Measurements from ENCODE around the gene IRAK2.

IRAK2 gene

DNA sequence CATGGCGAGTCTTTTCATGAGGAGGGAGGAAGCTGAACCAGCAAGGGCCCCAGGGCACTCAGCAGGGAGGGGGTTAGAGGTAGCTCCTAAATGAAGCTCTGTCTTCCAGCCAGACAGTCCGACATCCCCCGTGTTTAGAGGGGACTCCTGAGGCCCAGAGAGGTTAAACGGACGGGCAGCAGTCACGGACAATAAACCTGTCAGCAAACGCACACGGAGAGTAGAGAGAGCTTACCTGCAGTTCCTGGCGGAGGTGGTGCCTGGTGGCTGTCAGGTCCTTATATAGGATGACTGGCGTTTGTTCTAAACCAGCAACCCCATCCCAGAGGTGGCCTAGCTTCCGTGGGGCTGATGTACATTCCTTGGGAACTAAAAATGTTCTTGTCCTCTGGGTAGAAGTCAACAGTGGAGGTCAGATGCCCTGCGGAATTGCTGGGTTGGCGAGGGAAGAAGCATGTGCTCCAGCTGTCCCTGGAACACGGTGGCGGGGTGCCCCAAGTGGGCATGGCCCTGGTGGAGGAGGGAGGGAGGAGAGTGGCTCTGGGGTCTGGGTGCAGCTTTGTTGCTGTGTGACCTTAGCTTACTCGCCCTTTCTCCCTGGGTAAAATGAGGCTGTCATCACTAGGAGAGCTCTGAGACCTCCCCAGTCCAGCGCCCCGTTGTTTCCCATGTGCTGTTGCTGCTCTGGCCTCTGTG, 125.9 kb downstream of the IRAK2 start:
- no peak for DNase-seq (ENCODE audit: extremely low spot score)
- TF ChIP-seq, protein P1, sequence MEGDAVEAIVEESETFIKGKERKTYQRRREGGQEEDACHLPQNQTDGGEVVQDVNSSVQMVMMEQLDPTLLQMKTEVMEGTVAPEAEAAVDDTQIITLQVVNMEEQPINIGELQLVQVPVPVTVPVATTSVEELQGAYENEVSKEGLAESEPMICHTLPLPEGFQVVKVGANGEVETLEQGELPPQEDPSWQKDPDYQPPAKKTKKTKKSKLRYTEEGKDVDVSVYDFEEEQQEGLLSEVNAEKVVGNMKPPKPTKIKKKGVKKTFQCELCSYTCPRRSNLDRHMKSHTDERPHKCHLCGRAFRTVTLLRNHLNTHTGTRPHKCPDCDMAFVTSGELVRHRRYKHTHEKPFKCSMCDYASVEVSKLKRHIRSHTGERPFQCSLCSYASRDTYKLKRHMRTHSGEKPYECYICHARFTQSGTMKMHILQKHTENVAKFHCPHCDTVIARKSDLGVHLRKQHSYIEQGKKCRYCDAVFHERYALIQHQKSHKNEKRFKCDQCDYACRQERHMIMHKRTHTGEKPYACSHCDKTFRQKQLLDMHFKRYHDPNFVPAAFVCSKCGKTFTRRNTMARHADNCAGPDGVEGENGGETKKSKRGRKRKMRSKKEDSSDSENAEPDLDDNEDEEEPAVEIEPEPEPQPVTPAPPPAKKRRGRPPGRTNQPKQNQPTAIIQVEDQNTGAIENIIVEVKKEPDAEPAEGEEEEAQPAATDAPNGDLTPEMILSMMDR (IDR thresholded peaks at IDR 0.05; ENCODE audit: control extremely low read depth, extremely low read depth, low read depth, missing control alignments) = no peak
- POLR2A ChIA-PET = interaction anchor here (0.9 to 1.4 kb wide), 3 partner anchors 26 to 161 kb away, joined by 3 read pairs; partner anchors contain the start of gene TATDN2
- CTCF ChIA-PET = interaction anchor here (1.1 to 2.1 kb wide), 3 partner anchors 25 to 358 kb away, joined by 3 to 8 read pairs (median 3); no protein-coding TSS in a partner anchor

DNA sequence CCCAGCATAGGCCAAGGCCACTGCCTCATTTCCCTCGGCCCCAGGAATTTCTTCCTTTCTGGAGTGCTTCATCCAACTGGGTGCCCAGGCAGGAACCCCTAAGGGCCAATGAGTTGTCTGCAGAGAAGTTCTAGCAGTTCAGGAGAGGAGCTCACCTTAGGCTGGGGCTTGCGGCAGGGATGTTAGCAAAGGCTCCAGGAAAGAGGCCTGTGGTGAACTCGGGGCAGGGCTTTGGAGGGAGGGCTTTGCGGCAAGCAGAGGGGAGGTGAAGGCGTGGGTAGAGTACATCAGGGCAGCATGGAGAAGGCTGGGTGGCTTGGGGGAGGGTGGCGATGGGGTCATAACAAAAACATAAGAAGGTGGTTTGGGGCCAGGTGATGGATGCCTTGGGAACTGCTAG, 126.9 kb downstream of the IRAK2 start:
- TF ChIP-seq, protein P1 (IDR thresholded peaks at IDR 0.05; ENCODE audit: control extremely low read depth, extremely low read depth, low read depth, missing control alignments) = no peak
- POLR2A ChIA-PET = no interaction called here
- CTCF ChIA-PET = interaction anchor here (2.8 kb wide), 1 partner anchor 28 kb away, joined by 11 read pairs; no protein-coding TSS in a partner anchor
- DNase-seq (ENCODE audit: extremely low spot score) = no peak

DNA sequence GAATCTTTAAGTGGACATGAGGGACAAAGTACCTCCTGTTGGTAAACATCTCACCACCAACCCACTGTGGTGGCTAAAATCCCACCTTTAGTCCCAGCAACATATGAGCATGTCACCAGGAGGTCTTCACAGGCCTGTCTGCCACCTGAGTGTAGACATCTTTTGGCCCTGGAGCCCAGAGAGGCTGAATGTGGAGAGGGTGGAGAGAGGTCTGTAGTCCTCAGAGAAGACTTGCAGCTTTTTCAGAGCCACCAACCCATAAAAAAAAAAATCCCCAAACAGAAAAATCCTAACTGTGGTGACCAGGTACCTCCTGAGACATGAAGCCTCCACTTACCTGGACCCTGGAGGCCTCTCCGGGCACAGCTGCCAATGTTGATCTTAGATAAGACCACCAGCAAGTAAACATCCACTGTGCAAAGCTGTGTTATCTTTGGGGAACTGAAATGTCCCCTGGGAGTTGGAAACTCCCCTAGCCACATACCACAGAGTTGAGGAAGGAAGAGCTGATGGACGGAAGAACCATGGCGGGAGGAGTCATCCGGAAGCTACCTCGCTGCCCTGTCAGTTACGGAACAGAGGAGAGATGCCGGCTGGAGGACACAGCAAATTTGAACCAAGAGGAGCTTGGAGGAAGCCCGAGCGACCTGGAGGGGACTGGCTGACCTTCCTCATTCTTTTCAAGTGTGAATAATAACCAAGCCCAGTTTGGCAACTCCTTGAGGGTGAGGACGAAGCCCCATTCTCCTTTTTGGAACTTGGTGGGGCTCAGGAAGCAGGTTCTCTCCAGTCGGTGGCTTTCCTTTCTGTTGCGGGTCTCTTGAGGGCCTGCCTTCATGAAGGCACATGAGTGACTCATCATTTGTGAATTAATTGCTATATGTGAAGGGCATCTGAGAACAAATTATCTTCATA, 128.0 kb downstream of the IRAK2 start, which contains the start of gene GHRL:
Gene GHRL (minus strand): TSS at position 443 of the 915 bp plus-strand sequence. CDS start 2,767 bp downstream, outside the sequence.
- DNase-seq (ENCODE audit: extremely low spot score) = peak; percentile 74
- ChIA-PET POLR2A (interaction anchor here (1.0 to 1.1 kb wide), 2 partner anchors 13 to 177 kb away, joined by 3 read pairs; partner anchors contain the start of gene BRK1), CTCF (interaction anchor here (0.7 to 2.8 kb wide), 10 partner anchors 9 to 788 kb away, joined by 3 to 12 read pairs (median 4); partner anchors contain the start of genes CRELD1 and SEC13)
- TF ChIP-seq, protein P1 (IDR thresholded peaks at IDR 0.05; ENCODE audit: control extremely low read depth, extremely low read depth, low read depth, missing control alignments) = no peak
